Measurements from ENCODE around the gene WDFY2. TPM values are rescaled to one million over a fixed set of nuclear protein-coding genes. Genes with fewer than 3 reads are reported as not detected.

WDFY2 gene
- polyA plus RNA-seq, 1 donor from 2014 or later, result 5.3 TPM

- H3K36me3 ChIP-seq (ENCODE audit: insufficient read depth, low read length), result no peaks in the 10 kb centered on the region
- peaks cover 5% of the 10 kb centered on the region for H3F3A ChIP-seq (ENCODE audit: insufficient read depth, low read length, poor library complexity, severe bottlenecking)
- H3K79me2 ChIP-seq (replicated peaks; ENCODE audit: insufficient read depth, low read length), result no peaks in the 10 kb centered on the region
- H3K4me3 ChIP-seq (ENCODE audit: low read length), result peak overlapping the region; percentile 75
- H3K4me2 ChIP-seq (ENCODE audit: low read length), result peak overlapping the region; percentile 23
- no peaks in the 10 kb centered on the region for H3K9me2 ChIP-seq (ENCODE audit: insufficient read depth, low read length)
- no peak for TF ChIP-seq MXI1 (conservative IDR thresholded peaks at IDR 0.05; ENCODE audit: poor library complexity, severe bottlenecking)
- TF ChIP-seq POLR2AphosphoS5 (IDR thresholded peaks at IDR 0.05), result no peak
- no peak for TF ChIP-seq EZH2 (IDR thresholded peaks at IDR 0.05; ENCODE audit: borderline replicate concordance, insufficient read depth, low read length, poor library complexity, severe bottlenecking)
- no peak for TF ChIP-seq EP300 (conservative IDR thresholded peaks at IDR 0.05; ENCODE audit: poor library complexity, severe bottlenecking)
- TF ChIP-seq SMC3 (conservative IDR thresholded peaks at IDR 0.05; ENCODE audit: poor library complexity), result no peak
- TF ChIP-seq RAD21 (conservative IDR thresholded peaks at IDR 0.05), result no peak
- no peak for TF ChIP-seq CTCF (IDR thresholded peaks at IDR 0.05; ENCODE audit: poor library complexity, severe bottlenecking)
- no peak for TF ChIP-seq TAF1 (IDR thresholded peaks at IDR 0.05; ENCODE audit: low read depth)
- no peak for TF ChIP-seq REST (IDR thresholded peaks at IDR 0.05; ENCODE audit: borderline replicate concordance)
- H4K20me1 ChIP-seq (ENCODE audit: insufficient read depth), result no peaks in the 10 kb centered on the region
- H3K9ac ChIP-seq (ENCODE audit: low read length), result peak overlapping the region; percentile 74
- no peaks in the 10 kb centered on the region for H3K27me3 ChIP-seq (ENCODE audit: insufficient read depth, low read depth, low read length)
- peak overlapping the region; percentile 36 for H2AFZ ChIP-seq (ENCODE audit: low read depth, low read length)
- no peaks in the 10 kb centered on the region for H3K9me3 ChIP-seq (ENCODE audit: low read length)
- peak overlapping the region; percentile 51 for H3K27ac ChIP-seq (ENCODE audit: low read length)
These were observed 220.3 kb downstream of the WDFY2 start for GRCh38 chr13:51804295-51805172.

GRCh38 chr13:51805313-51805712 lies 221.1 kb downstream of the WDFY2 start:
- Histone ChIP-seq H3K4me3 (ENCODE audit: low read length) (peak overlapping the region; percentile 75), H3K9me3 (ENCODE audit: low read length) (no peaks in the 10 kb centered on the region), H2AFZ (ENCODE audit: low read depth, low read length) (no peak overlapping the region), H3K4me2 (ENCODE audit: low read length) (no peak overlapping the region), H3F3A (ENCODE audit: insufficient read depth, low read length, poor library complexity, severe bottlenecking) (peaks cover 5% of the 10 kb centered on the region), H3K36me3 (ENCODE audit: insufficient read depth, low read length) (no peaks in the 10 kb centered on the region), H3K27ac (ENCODE audit: low read length) (no peak overlapping the region), H3K9ac (ENCODE audit: low read length) (no peak overlapping the region), H3K27me3 (ENCODE audit: insufficient read depth, low read depth, low read length) (no peaks in the 10 kb centered on the region), H3K79me2 (replicated peaks; ENCODE audit: insufficient read depth, low read length) (no peaks in the 10 kb centered on the region), H4K20me1 (ENCODE audit: insufficient read depth) (no peaks in the 10 kb centered on the region), H3K9me2 (ENCODE audit: insufficient read depth, low read length) (no peaks in the 10 kb centered on the region)
- TF ChIP-seq RAD21 (conservative IDR thresholded peaks at IDR 0.05), result no peak
